ENCODE data around the gene LRP8. TPM values are rescaled to one million over a fixed set of nuclear protein-coding genes. Genes with fewer than 3 reads are reported as not detected.

The LRP8 gene
- total RNA-seq, 3 donors from 2014 or later, result 1.6 to 14.7 (median 6.3) TPM

Other genes with a start within 250 kb of the LRP8 start
- under 1 TPM in 1 of 3 donors, not detected in 2; 0.16 TPM for gene SLC1A7, start 185.4 kb downstream of the LRP8 start, total RNA-seq
- 10 to 100 TPM; 20.5 to 26.2 (median 22.9) TPM for gene CPT2, start 131.2 kb downstream of the LRP8 start, total RNA-seq
- gene CZIB, start 107.4 kb downstream of the LRP8 start, total RNA-seq, result 10 to 100 TPM; 60.6 to 69.8 (median 61.3) TPM
- gene MAGOH, start 89.6 kb downstream of the LRP8 start, total RNA-seq, result 10 to 100 TPM; 35.0 to 45.2 (median 37.5) TPM
- gene DMRTB1, start 131.3 kb upstream of the LRP8 start, total RNA-seq, result not detected